SK-N-SH (cell line): ENCODE results near the gene PAPPA2. TPM values are rescaled to one million over a fixed set of nuclear protein-coding genes. Genes with fewer than 3 reads are reported as not detected.

Experiments used
- CTCF ChIA-PET: fragments of 300-600, 350-600 bp; formaldehyde crosslinking; extraction: SDS; loops from one replicate; lab custom pipeline; 2021; lab: Yijun Ruan, JAX
- POLR2A ChIA-PET: fragments of 350-600 bp; sonication (Branson Sonifier 250); formaldehyde crosslinking; extraction: SDS; loops from one replicate; lab custom pipeline; 2020; ENCODE audit warnings: antibody characterized with exemption, inconsistent platforms; lab: Yijun Ruan, JAX
- DNase-seq: peaks from one replicate; pipeline ENCODE4 v3.0.0; 2012
- H2AFZ ChIP-seq: fragments of 200-600 bp; sonication (generic); 2 replicates; pipeline ENCODE4 v1.8.1; 2016; ENCODE audit warnings: antibody characterized with exemption, mild to moderate bottlenecking, low read depth
- H3F3A ChIP-seq: fragments of 200-600 bp; sonication (generic); replicated peaks from 2 replicates; pipeline ENCODE3; 2016; ENCODE audit warnings: antibody characterized with exemption, mild to moderate bottlenecking; ENCODE audit not compliant: insufficient read depth
- H3K27ac ChIP-seq, 2 experiments: fragments of 200-500 bp in 1 of 2; fragments of 200-600 bp in 1 of 2; sonication (Bioruptor generic) in 1 of 2; sonication (generic), shearing (Covaris generic) in 1 of 2; 2 replicates each; pipeline versions ENCODE4 v1.5.1 to v1.6.1; 2014 to 2016; ENCODE audit warnings: low read depth in 2 of 2, inconsistent platforms in 1 of 2, low read length in 1 of 2, mild to moderate bottlenecking in 1 of 2, mixed read lengths in 1 of 2
- H3K27me3 ChIP-seq: fragments of 200-600 bp; sonication (generic), shearing (Covaris generic); 2 replicates; pipeline ENCODE4 v1.6.1; 2016; ENCODE audit warnings: mixed run types; ENCODE audit not compliant: insufficient read depth
- H3K36me3 ChIP-seq, 2 experiments: fragments of 200-500 bp in 1 of 2; fragments of 200-600 bp in 1 of 2; sonication (Bioruptor generic) in 1 of 2; sonication (generic) in 1 of 2; replicated peaks in 1 of 2; 2 replicates each; pipeline versions ENCODE3 to v1.5.1; 2014 to 2016; ENCODE audit warnings: low read length in 1 of 2, mild to moderate bottlenecking in 1 of 2; ENCODE audit not compliant: insufficient read depth in 2 of 2, control insufficient read depth in 1 of 2
- H3K4me1 ChIP-seq, 2 experiments: fragments of 200-500 bp in 1 of 2; fragments of 200-600 bp in 1 of 2; sonication (Bioruptor generic) in 1 of 2; sonication (generic), shearing (Covaris generic) in 1 of 2; 2 replicates each; pipeline versions ENCODE4 v1.5.1 to v1.6.1; 2014 to 2016; ENCODE audit warnings: low read depth in 1 of 2, low read length in 1 of 2, mixed run types in 1 of 2; ENCODE audit not compliant: insufficient read depth in 2 of 2, control insufficient read depth in 1 of 2
- H3K4me2 ChIP-seq: fragments of 200-600 bp; sonication (generic), shearing (Covaris generic); 2 replicates; pipeline ENCODE4 v1.6.1; 2017; ENCODE audit warnings: mixed run types
- H3K4me3 ChIP-seq, 2 experiments: fragments of 200-500 bp in 1 of 2; fragments of 200-600 bp in 1 of 2; sonication (Bioruptor generic) in 1 of 2; sonication (generic), shearing (Covaris generic) in 1 of 2; 2 replicates each; pipeline versions ENCODE4 v1.5.1 to v1.8.1; 2014 to 2016; ENCODE audit warnings: low read depth in 2 of 2, inconsistent platforms in 1 of 2, low read length in 1 of 2, mild to moderate bottlenecking in 1 of 2, mixed read lengths in 1 of 2, moderate library complexity in 1 of 2
- H3K79me2 ChIP-seq: fragments of 200-600 bp; sonication (generic); 2 replicates; pipeline ENCODE4 v1.8.1; 2017; ENCODE audit warnings: mild to moderate bottlenecking; ENCODE audit not compliant: insufficient read depth
- H3K9ac ChIP-seq: fragments of 200-600 bp; sonication (generic); 2 replicates; pipeline ENCODE4 v1.6.1; 2017; ENCODE audit warnings: mixed run types
- H3K9me2 ChIP-seq: fragments of 200-600 bp; sonication (generic); 2 replicates; pipeline ENCODE4 v1.6.1; 2017; ENCODE audit warnings: mixed run types
- H3K9me3 ChIP-seq: fragments of 200-600 bp; sonication (generic); 2 replicates; pipeline ENCODE4 v1.6.1; 2017; ENCODE audit warnings: mixed run types, mild to moderate bottlenecking, moderate library complexity
- H4K20me1 ChIP-seq: fragments of 200-600 bp; sonication (generic); 2 replicates; pipeline ENCODE4 v1.6.1; 2017; ENCODE audit warnings: mild to moderate bottlenecking, mixed run types; ENCODE audit not compliant: insufficient read depth
- ELF1 ChIP-seq: IDR thresholded peaks from 2 replicates; pipeline ENCODE4 v1.4.0; 2012
- EP300 ChIP-seq, 2 experiments: IDR thresholded peaks; 2 replicates each; pipeline versions ENCODE4 v1.4.0 to v1.6.1; 2012; ENCODE audit warnings: borderline replicate concordance in 1 of 2, low read depth in 1 of 2, low read length in 1 of 2
- FOXJ3 ChIP-seq: sonication (generic); formaldehyde crosslinking; IDR thresholded peaks from 2 replicates; pipeline ENCODE4 v1.5.1; 2020; ENCODE audit warnings: mild to moderate bottlenecking, missing genetic modification reagents
- IRF3 ChIP-seq: fragments of 150-350 bp; IDR thresholded peaks from 2 replicates; pipeline ENCODE4 v1.6.1; 2016; ENCODE audit warnings: mild to moderate bottlenecking, low read depth, low read length
- PBX3 ChIP-seq: IDR thresholded peaks from 2 replicates; pipeline ENCODE4; 2012
- REST ChIP-seq: IDR thresholded peaks from 2 replicates; pipeline ENCODE4 v1.6.1; 2012; ENCODE audit warnings: mild to moderate bottlenecking, low read depth, low read length, moderate library complexity
- SMC3 ChIP-seq: IDR thresholded peaks from 2 replicates; pipeline ENCODE4 v1.6.1; 2012; ENCODE audit warnings: low read depth, low read length, improper control_type of control experiment
- USF1 ChIP-seq: IDR thresholded peaks from 2 replicates; pipeline ENCODE4 v1.4.0; 2012; ENCODE audit warnings: low read depth, borderline replicate concordance
- WGBS: methylation state at CpG from one replicate; pipeline ENCODE4 v1.1.6; 2017; ENCODE audit warnings: low lambda C conversion rate; 5-methylcytosine and 5-hydroxymethylcytosine counted together
- polyA plus RNA-seq, 3 experiments: library from polyadenylated mRNA; depleted of rRNA; stranded (reverse); fragments of >200 nt; gene quantifications; 2 replicates each; pipeline ENCODE4 v1.2.3, GENCODE V29; 2012

Gene PAPPA2
- polyA plus RNA-seq, 1 of the 3 experiments (the other 2 are of a cell fraction): 0.02 TPM

GRCh38 chr1:176800978-176801513, 338.1 kb downstream of the PAPPA2 start:
- Histone ChIP-seq H3K4me3 (no peak overlapping the region), H3K27ac (no peak overlapping the region)

More at GRCh38 chr1:176800978-176801513, 338.1 kb downstream of the PAPPA2 start:
- ChIA-PET POLR2A (no interaction called here), CTCF (no interaction called here)
- no peaks in the 10 kb centered on the region for H3K79me2 ChIP-seq
- H4K20me1 ChIP-seq: no peaks in the 10 kb centered on the region
- DNase-seq: no peak
- TF ChIP-seq SMC3 (no peak), REST (no peak), ELF1 (no peak), FOXJ3 (CRISPR knock-in tag) (no peak), USF1 (no peak), EP300 (IDR thresholded peaks at IDR 0.05; ENCODE audit: borderline replicate concordance in 1 of 2, low read depth in 1 of 2, low read length in 1 of 2) (no peak), IRF3 (no peak), PBX3 (no peak)
- no peaks in the 10 kb centered on the region for H3F3A ChIP-seq
- no peak overlapping the region for H3K4me2 ChIP-seq
- no peak overlapping the region for H2AFZ ChIP-seq
- no peaks in the 10 kb centered on the region for H3K9me2 ChIP-seq
- no peaks in the 10 kb centered on the region for H3K4me1 ChIP-seq
- H3K36me3 ChIP-seq: no peaks in the 10 kb centered on the region
- H3K9ac ChIP-seq: no peak overlapping the region
- no peaks in the 10 kb centered on the region for H3K27me3 ChIP-seq
- 49% methylated on average over 5 of the region's 5 CpGs for WGBS
- H3K9me3 ChIP-seq: no peaks in the 10 kb centered on the region
